Posterior vena cava (tissue), 2 donors: Measurements from ENCODE around the gene CYREN. TPM values are rescaled to one million over a fixed set of nuclear protein-coding genes. Genes with fewer than 3 reads are reported as not detected.
"Not testable (repeated sequence)": the region's sequence is repeated elsewhere in the genome, so short reads cannot be mapped to it uniquely, and the experiment has no call there.

ENCODE experiments used
- DNase-seq: peaks from one replicate; pipeline ENCODE4 v3.0.0-alpha.2; 2020; ENCODE audit warnings: low spot score
- intact Hi-C, 2 donors: fragments of 100-400 bp; cut with DNase I; formaldehyde crosslinking; loops; one replicate each; pipeline versions ENCODE4 v1.14.1 to v1.14.2; 2022 to 2023
- long read RNA-seq, 2 donors: library from polyadenylated mRNA; unstranded; transcript quantifications; one replicate each; pipeline ENCODE4 v2.0.0, GENCODE V29; 2020 to 2021
- total RNA-seq, 2 donors: library from RNA; stranded (reverse); fragmentation: NEBNext Ultra II Directional; extraction: Animal tissue kit (Norgen Biotek cat#: 25700); gene quantifications; one replicate each; pipeline ENCODE4 v1.2.1, GENCODE V29; 2021
- donor health status: DM: yes; HTN: yes; CAD: no.
- donor health status: DM: yes; HTN: yes; CAD: no.

CYREN gene
- total RNA-seq = 10 to 100 TPM; 26.8 to 31.7 TPM
- long read RNA-seq, donor 1, transcript CYREN-202 (4 exons, 1,738 nt) = major isoform, 6 of 19 reads
- long read RNA-seq, donor 1, partial matches to known transcripts = 2 of 19 reads
- long read RNA-seq, donor 1, other reads (novel, unspliced or antisense) = 11 of 19 reads
- long read RNA-seq, donor 2, transcript CYREN-209 (4 exons, 596 nt) = minor isoform, 6 of 108 reads
- long read RNA-seq, donor 2, transcript CYREN-202 (4 exons, 1,738 nt) = major isoform, 34 of 108 reads
- long read RNA-seq, donor 2, transcript CYREN-213 (4 exons, 1,727 nt) = minor isoform, 7 of 108 reads
- long read RNA-seq, donor 2, partial matches to known transcripts = 2 of 108 reads
- long read RNA-seq, donor 2, other reads (novel, unspliced or antisense) = 54 of 108 reads

DNA sequence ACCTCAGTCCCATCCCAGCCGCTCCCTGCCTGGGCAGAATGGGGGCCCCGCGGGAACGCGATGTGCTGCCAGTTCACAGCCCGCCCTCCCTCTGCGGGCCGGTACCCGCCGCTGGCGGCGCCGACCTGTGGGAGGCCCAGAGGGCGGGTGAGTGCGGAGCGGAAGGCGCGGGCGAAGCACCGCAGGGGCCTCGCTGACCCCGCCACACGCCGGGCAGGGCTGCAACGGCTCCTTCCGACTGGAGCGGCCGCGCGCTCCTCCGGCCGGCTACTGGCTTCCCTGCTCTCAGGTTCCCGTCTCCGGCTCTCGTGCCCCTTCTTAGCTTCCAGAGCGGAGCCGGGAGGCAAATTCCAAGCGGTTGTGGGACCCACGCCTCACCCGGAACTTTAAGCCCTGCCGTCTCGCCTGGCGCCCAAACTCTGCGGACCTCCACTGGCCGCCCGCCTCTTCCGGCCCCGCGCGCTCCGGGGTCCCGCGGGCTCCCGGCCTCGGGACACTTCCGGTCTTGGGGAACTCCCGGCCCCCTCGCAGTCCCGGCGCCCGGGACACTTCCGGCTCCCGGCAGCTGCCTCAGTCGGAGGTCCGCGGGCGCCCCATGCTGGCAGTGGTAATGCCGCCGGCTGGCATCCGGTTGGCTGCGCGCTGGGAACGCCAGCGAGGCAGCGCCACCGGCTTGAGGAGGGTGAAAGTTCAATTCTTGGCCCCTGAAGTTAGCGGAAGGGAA, at the start of gene CYREN:
CYREN (minus strand) TSS at position 434 of the 724 bp plus-strand sequence. CDS start 1,785 bp downstream, outside the sequence.
- DNase-seq = peak; percentile 98
- intact Hi-C loops = no loop called here

- DNase-seq = no peak
- intact Hi-C loops = no loop called here
These were observed 47.4 kb upstream of the CYREN start for GRCh38 chr7:135217645-135218509.

DNA sequence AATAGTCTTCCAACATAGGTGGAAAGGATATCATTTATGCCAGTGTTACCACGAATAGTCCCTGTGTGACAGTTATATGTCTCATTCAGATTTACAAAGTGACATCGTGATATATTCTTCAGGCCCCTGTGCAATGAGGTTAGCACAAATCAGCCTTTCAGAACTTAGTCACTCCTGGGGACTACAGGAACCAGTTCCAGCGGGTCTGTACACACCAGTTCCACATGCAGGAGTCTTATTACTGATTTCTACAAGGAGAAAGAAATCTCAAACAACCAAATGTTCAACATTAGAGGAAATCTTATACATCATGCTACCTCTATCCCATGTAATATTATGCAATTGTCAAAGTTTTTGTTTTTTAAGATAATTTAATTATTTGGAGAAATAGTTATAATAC, 45.2 kb upstream of the CYREN start:
- intact Hi-C loops = no loop called here
- no peak for DNase-seq

DNA sequence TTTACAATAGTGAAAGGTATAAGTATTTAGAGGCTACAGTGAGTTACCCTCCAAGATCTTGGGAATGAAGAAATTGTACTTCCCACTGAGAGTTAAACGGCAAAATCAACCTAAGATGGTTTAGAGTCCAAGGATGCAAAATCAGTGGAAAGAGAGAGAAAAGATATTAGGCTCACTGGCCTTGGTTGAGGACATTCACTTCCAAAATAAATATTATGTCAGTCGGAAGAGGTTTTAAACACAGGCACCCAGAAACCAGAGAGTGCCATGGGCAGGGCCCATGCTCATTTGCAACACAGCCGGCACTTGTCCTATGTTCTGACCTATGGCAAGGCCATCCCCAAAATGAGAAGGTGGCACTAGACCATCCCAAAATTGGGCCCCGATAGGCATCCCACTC, 44.7 kb upstream of the CYREN start:
- DNase-seq = no peak
- intact Hi-C loops = no loop called here

- intact Hi-C loops = no loop called here
- DNase-seq = no peak
These were observed 43.3 kb upstream of the CYREN start for GRCh38 chr7:135213831-135214230.

- intact Hi-C loops, DNase-seq: not testable (repeated sequence)
These were observed 41.6 kb upstream of the CYREN start for GRCh38 chr7:135211946-135212685.

DNA sequence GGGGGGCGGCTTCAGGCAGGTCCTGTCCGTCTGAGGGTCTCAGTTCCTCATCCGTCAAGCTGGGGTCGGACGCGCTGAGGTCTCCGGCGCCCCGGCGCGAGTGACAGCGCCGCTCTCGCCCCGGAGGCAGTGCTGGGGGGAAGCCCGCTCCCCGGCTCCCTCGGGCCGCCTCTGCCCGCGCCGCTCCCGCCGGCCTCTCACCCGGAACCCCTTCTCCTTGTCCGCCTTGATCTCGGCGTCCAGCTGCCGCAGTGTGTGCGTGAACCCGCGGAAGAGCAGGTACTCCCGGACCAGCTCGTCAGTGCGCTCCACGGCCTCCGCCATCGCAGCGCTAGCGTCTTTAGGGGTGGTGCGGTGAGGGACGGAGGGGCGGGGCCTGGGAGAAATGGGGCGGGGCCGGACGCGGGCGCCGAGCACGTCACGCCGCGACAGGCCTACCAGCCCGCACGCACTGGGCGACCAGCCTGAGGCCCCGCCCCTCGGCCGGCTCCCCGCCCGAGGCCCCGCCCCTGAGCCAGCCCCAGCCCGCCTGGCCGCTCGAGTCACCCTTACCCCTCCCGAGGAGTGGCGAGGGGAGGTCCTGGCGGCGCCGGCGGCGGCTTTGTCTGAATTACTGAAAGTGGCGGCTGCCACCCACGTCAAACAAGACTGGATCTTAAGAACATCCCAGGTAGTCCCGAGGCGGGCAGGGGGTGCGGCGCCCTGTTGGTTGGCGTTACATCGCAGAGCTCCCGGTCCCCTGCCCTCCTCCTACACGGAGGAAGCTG, 40.9 kb upstream of the CYREN start, which contains the start of gene WDR91:
WDR91 (minus strand) TSS at position 348 of the 767 bp plus-strand sequence; CDS start at position 324, 24 bp downstream.
- intact Hi-C loops = no loop called here

DNA sequence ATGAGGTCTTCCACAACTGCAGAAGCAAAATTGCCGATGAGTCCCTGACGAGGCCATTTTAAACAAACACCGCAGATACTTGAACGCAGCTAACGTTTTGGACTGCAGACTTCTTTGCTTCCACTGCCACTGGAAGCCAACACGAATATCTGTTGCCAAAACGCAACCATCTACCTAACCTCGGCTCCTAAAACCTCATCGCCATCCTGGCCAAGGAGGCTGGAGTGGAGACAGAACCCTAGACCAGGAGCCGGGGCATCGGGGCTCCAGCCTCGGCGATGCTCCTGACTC, 40.3 kb upstream of the CYREN start:
- intact Hi-C loops = no loop called here
- no peak for DNase-seq

More for the DNA sequence above, 40.9 kb upstream of the CYREN start, which contains the start of gene WDR91:
- DNase-seq = peak; percentile 99

DNA sequence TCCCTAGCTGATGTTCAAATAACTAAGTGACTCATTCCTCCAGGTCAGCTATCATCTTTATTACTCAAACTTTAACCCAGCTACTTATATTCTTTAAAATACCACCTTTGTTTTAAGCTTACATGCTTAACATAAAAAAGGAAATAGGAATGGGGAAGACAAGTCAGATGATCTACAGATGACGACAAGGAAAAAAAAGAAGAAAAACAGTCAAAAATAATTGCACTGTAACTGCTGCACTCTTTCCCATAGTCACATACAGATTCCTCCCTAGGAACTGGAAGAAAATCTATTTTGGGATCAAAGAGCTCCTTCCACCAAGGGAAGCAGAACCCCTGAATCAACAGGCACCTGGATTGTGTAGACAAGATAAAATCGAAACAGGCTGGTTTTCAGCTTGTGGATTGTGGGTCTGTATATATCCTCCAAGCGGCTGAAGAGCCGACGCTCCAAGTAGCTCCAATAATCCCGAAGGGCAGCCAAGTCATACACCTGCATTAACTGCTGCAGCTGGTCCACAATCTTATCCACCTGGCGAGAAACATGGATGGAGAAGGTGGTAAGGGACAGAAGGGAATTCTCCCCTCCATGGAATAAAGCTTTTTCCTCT, 38.8 kb upstream of the CYREN start:
- no peak for DNase-seq
- intact Hi-C loops = no loop called here

DNA sequence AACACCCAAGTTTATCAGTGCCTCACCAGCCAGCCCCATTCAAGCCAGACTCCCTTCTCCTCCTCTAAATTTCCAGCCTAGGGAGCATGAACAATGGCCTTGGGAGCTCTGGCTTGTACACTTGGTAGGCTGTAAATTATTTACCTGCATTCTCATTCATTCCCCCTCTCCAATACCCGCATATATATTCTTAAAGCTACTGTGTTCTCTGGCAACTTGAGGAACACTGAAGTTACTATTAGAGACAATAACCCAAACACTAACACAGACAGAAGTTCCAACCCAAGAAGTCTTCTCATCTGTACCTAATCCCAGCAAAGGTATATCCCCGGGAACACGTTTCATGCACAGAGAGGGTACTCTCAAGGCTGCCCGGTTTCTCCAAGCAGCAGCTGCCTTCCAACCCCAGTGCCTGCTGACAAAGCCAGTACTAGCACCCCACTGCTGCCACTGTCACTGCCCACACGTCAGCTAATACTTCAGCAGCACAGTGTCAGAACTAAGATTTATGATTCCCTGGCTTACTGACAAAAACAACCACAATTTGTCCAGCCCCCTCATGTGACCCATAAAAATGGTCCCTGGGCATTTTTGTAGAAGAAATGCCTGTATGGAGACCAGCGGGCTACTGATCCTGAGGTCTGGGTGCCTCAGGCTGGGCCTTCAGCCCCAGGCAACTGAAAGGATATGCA, 37.7 kb upstream of the CYREN start:
- intact Hi-C loops = no loop called here
- no peak for DNase-seq

GRCh38 chr7:135207406-135208101, 37.0 kb upstream of the CYREN start:
- intact Hi-C loops = no loop called here
- no peak for DNase-seq

- intact Hi-C loops = no loop called here
- DNase-seq = no peak
These were observed 36.5 kb upstream of the CYREN start for GRCh38 chr7:135206941-135207391.

GRCh38 chr7:135205850-135206249, 35.3 kb upstream of the CYREN start:
- intact Hi-C loops = no loop called here
- DNase-seq = no peak

- intact Hi-C loops = no loop called here
- no peak for DNase-seq
These were observed 34.4 kb upstream of the CYREN start for GRCh38 chr7:135204876-135205275.

DNA sequence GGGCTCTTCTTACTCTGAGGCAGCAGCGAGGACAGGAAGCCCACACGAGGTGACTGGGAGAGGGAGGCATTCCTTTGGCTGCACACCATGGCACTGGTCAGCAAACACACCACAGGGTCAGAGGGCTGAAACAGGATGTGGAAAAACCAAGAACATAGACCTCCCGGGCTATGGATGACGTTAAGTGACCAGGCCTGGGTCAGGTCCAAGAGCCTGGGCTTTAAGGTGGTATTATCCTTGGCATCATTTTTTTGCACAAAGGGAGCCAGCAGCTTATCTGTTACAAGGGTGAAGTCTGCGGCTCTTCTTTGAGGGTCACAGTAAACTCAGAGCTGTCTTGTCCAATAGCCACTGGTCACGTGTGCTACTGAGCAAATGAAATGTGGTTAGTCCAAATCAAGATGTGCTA, 33.8 kb upstream of the CYREN start:
- DNase-seq = no peak
- intact Hi-C loops = no loop called here

DNA sequence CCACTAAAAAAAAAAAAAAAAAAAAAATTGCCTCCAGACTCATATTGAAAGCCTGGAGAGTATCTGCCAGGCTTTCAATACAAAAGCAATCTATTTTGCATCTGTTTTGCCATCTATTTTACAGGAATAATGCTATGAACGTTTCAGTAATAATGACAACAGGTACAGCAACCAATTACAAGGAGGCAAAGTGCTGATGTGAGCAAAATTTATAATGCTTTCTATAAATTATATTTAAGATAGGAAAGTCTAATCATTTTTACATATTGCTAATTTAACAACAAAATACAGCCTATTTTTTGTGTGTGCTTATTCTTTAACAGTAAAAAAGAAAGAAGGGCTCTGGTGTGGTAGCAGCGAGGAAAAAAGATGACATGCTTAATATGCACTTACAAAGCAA, 30.8 kb upstream of the CYREN start:
- DNase-seq = no peak
- intact Hi-C loops = no loop called here

GRCh38 chr7:135200821-135201331, 30.4 kb upstream of the CYREN start:
- intact Hi-C loops = no loop called here
- DNase-seq = no peak
